HG02840 (cell line): ENCODE data around the gene PAQR7.

Experiments
- ATAC-seq: cut with Tn5 transposase; IDR thresholded peaks from one replicate; pipeline ENCODE4 v1.9.1; 2021; ENCODE audit warnings: mild to moderate bottlenecking, moderate library complexity, moderate number of reproducible peaks; ENCODE audit not compliant: unreplicated experiment, low FRiP score

Gene PAQR7

GRCh38 chr1:25875856-25876692 lies 566 bp upstream of the PAQR7 start:
- ATAC-seq, result no peak

GRCh38 chr1:25874635-25875153 lies 814 bp downstream of the PAQR7 start:
- no peak for ATAC-seq

GRCh38 chr1:25874209-25874608 lies 1.3 kb downstream of the PAQR7 start:
- no peak for ATAC-seq

GRCh38 chr1:25873120-25873519 lies 2.4 kb downstream of the PAQR7 start:
- no peak for ATAC-seq

GRCh38 chr1:25872713-25873112 lies 2.8 kb downstream of the PAQR7 start:
- ATAC-seq, result no peak

GRCh38 chr1:25871704-25872494 lies 3.6 kb downstream of the PAQR7 start:
- no peak for ATAC-seq

GRCh38 chr1:25871086-25871703 lies 4.3 kb downstream of the PAQR7 start:
- no peak for ATAC-seq

GRCh38 chr1:25870614-25871013 lies 4.9 kb downstream of the PAQR7 start:
- ATAC-seq, result no peak

GRCh38 chr1:25869909-25870606 lies 5.5 kb downstream of the PAQR7 start:
- no peak for ATAC-seq

GRCh38 chr1:25867210-25867991 lies 8.1 kb downstream of the PAQR7 start:
- ATAC-seq, result no peak

- no peak for ATAC-seq
Measured at GRCh38 chr1:25866288-25866687, 9.2 kb downstream of the PAQR7 start.

GRCh38 chr1:25864434-25864833 lies 11.1 kb downstream of the PAQR7 start:
- ATAC-seq, result no peak

GRCh38 chr1:25863486-25864262 lies 11.8 kb downstream of the PAQR7 start:
- ATAC-seq, result no peak

- ATAC-seq, result no peak
Measured at GRCh38 chr1:25862785-25863485, 12.6 kb downstream of the PAQR7 start.

GRCh38 chr1:25861316-25862286 lies 13.9 kb downstream of the PAQR7 start:
- no peak for ATAC-seq

- ATAC-seq, result no peak
Measured at GRCh38 chr1:25858906-25859789, 16.4 kb downstream of the PAQR7 start, which contains the start of gene AUNIP. AUNIP (minus strand) TSS chr1:25859457; CDS start chr1:25859357, 100 bp downstream.
